Caco-2 (cell line): ENCODE data around the gene SH3BP1. TPM values are rescaled to one million over a fixed set of nuclear protein-coding genes. Genes with fewer than 3 reads are reported as not detected.

ENCODE experiments used
- BruUV-seq: library from RNA; stranded (reverse); fragments of 400-500 nt; replicated peaks from 2 replicates; lab custom pipeline; 2021; lab: Mats Ljungman, UMichigan
- CTCF ChIA-PET: fragments of 300-600 bp; sonication (Branson Sonifier 250); formaldehyde crosslinking; loops from one replicate; lab custom pipeline; 2022; ENCODE audit warnings: antibody characterized with exemption; lab: Charles Lee
- POLR2A ChIA-PET: fragments of 300-600 bp; sonication (Branson Sonifier 250); formaldehyde crosslinking; loops from one replicate; lab custom pipeline; 2022; ENCODE audit warnings: antibody characterized with exemption; lab: Charles Lee
- DNase-seq, 2 experiments: peaks; one replicate each; pipeline versions ENCODE4 v3.0.0 to v3.0.0-alpha.2; 2020 to 2022
- H3K27me3 ChIP-seq: replicated peaks from 2 replicates; pipeline ENCODE4 v1.6.0; 2011; ENCODE audit warnings: low read length; ENCODE audit not compliant: control insufficient read depth, insufficient read depth
- H3K36me3 ChIP-seq: 2 replicates; pipeline ENCODE4 v1.5.1; 2011; ENCODE audit warnings: low read length; ENCODE audit not compliant: control insufficient read depth, insufficient read depth
- H3K4me1 ChIP-seq: fragments of 250-450 bp; sonication (Bioruptor Pico); 2 replicates; pipeline ENCODE4 v1.5.1; 2020; ENCODE audit warnings: mild to moderate bottlenecking
- H3K4me3 ChIP-seq: 2 replicates; pipeline ENCODE4 v1.5.1; 2011; ENCODE audit warnings: low read depth, mild to moderate bottlenecking, control low read depth, low read length
- H3K9me3 ChIP-seq: fragments of 250-450 bp; sonication (Bioruptor Pico); 2 replicates; pipeline ENCODE4 v1.5.1; 2020; ENCODE audit warnings: mild to moderate bottlenecking, moderate library complexity
- H3K27ac Mint-ChIP-seq: one replicate; pipeline ENCODE4 v1.8.0; 2022; ENCODE audit warnings: mixed read lengths; ENCODE audit not compliant: unreplicated experiment
- H3K27me3 Mint-ChIP-seq: one replicate; pipeline ENCODE4 v1.8.0; 2022; ENCODE audit warnings: mixed read lengths; ENCODE audit not compliant: insufficient read depth, unreplicated experiment
- H3K36me3 Mint-ChIP-seq: one replicate; pipeline ENCODE4 v1.8.0; 2022; ENCODE audit warnings: mild to moderate bottlenecking, mixed read lengths; ENCODE audit not compliant: insufficient read depth, unreplicated experiment
- H3K4me1 Mint-ChIP-seq: one replicate; pipeline ENCODE4 v1.8.0; 2022; ENCODE audit warnings: low read depth, mixed read lengths; ENCODE audit not compliant: unreplicated experiment
- H3K4me3 Mint-ChIP-seq: one replicate; pipeline ENCODE4 v1.8.0; 2022; ENCODE audit warnings: mild to moderate bottlenecking, moderate library complexity, mixed read lengths; ENCODE audit not compliant: unreplicated experiment
- H3K9me3 Mint-ChIP-seq: one replicate; pipeline ENCODE4 v1.8.0; 2022; ENCODE audit warnings: mixed read lengths; ENCODE audit not compliant: unreplicated experiment
- CTCF ChIP-seq, 2 experiments: fragments of 200-600 bp in 1 of 2; IDR thresholded peaks; 1 replicate in 1 of 2; 2 replicates in 1 of 2; pipeline versions ENCODE4 v1.5.1 to v1.8.0; 2011 to 2022; ENCODE audit warnings: antibody characterized with exemption in 1 of 2, control low read depth in 1 of 2, inconsistent platforms in 1 of 2, low read depth in 1 of 2, low read length in 1 of 2, mild to moderate bottlenecking in 1 of 2, moderate library complexity in 1 of 2; ENCODE audit not compliant: insufficient read depth in 1 of 2, severe bottlenecking in 1 of 2, unreplicated experiment in 1 of 2
- intact Hi-C: fragments of 100-400 bp; cut with micrococcal nuclease; formaldehyde crosslinking; loops from one replicate; pipeline ENCODE4 v1.10.0; 2022; ENCODE audit not compliant: unreplicated experiment
- total RNA-seq: library from RNA; stranded (reverse); gene quantifications from 2 replicates; pipeline ENCODE4 v1.2.3, GENCODE V29; 2022

The SH3BP1 gene
- total RNA-seq, 1 experiment from 2014 or later: 19.8 TPM

- no TSS peak for BruUV-seq
- CTCF ChIA-PET: interaction anchor here (0.5 to 1.9 kb wide), 2 partner anchors 11 to 225 kb away, joined by 7 to 11 read pairs; no protein-coding TSS in a partner anchor
- H3K4me3 Mint-ChIP-seq: no peak overlapping the region
These were observed 7.0 kb upstream of the SH3BP1 start for GRCh38 chr22:37632174-37633088.

GRCh38 chr22:37633089-37633624 lies 6.3 kb upstream of the SH3BP1 start:
- ChIA-PET CTCF (interaction anchor here (0.6 to 1.0 kb wide), 2 partner anchors 25 to 29 kb away, joined by 6 to 8 read pairs; partner anchors contain the start of gene GGA1), POLR2A (no interaction called here)
- Histone ChIP-seq H3K4me3 (no peak overlapping the region), H3K27me3 (no peaks in the 10 kb centered on the region), H3K4me1 (peaks cover 15% of the 10 kb centered on the region; the same call in 1 of the 2 replicates), H3K9me3 (no peaks in the 10 kb centered on the region), H3K36me3 (no peaks in the 10 kb centered on the region; the same call in 1 of the 2 replicates)
- peaks cover 5% of the 10 kb centered on the region for H3K4me1 Mint-ChIP-seq
- H3K27ac Mint-ChIP-seq: no peak overlapping the region
- H3K27me3 Mint-ChIP-seq: no peaks in the 10 kb centered on the region
- DNase-seq: no peak
- H3K4me3 Mint-ChIP-seq: no peak overlapping the region
- H3K36me3 Mint-ChIP-seq: peaks cover 4% of the 10 kb centered on the region
- H3K9me3 Mint-ChIP-seq: no peaks in the 10 kb centered on the region
- BruUV-seq: TSS peak; percentile 15
- intact Hi-C loops: no loop called here
- TF ChIP-seq CTCF (IDR thresholded peaks at IDR 0.05; ENCODE audit: insufficient read depth in 1 of 2, low read depth in 1 of 2, low read length in 1 of 2, severe bottlenecking in 1 of 2, unreplicated experiment in 1 of 2): no peak

More at GRCh38 chr22:37632174-37633088, 7.0 kb upstream of the SH3BP1 start:
- Histone ChIP-seq H3K9me3 (no peaks in the 10 kb centered on the region), H3K4me1 (peaks cover 12% of the 10 kb centered on the region; the same call in 1 of the 2 replicates), H3K36me3 (no peaks in the 10 kb centered on the region; the same call in 1 of the 2 replicates), H3K27me3 (no peaks in the 10 kb centered on the region), H3K4me3 (no peak overlapping the region)
- H3K27me3 Mint-ChIP-seq: no peaks in the 10 kb centered on the region
- H3K4me1 Mint-ChIP-seq: peaks cover 5% of the 10 kb centered on the region
- no peak for DNase-seq
- H3K27ac Mint-ChIP-seq: peak overlapping the region; percentile 61
- H3K9me3 Mint-ChIP-seq: no peaks in the 10 kb centered on the region
- no peak for TF ChIP-seq CTCF (IDR thresholded peaks at IDR 0.05; ENCODE audit: insufficient read depth in 1 of 2, low read depth in 1 of 2, low read length in 1 of 2, severe bottlenecking in 1 of 2, unreplicated experiment in 1 of 2)
- H3K36me3 Mint-ChIP-seq: peaks cover 4% of the 10 kb centered on the region
- intact Hi-C loops: no loop called here
- POLR2A ChIA-PET: no interaction called here
